ENCODE results near the gene COQ8A.
"Not testable (repeated sequence)": the region's sequence is repeated elsewhere in the genome, so short reads cannot be mapped to it uniquely, and the experiment has no call there.

GRCh38 chr1:226929260-226930111 is 10.6 kb upstream of the COQ8A start:
- TF ChIP-seq REST (IDR thresholded peaks at IDR 0.05; ENCODE audit: insufficient replicate concordance, low read depth), result not testable (repeated sequence)
- TF ChIP-seq, protein P1, sequence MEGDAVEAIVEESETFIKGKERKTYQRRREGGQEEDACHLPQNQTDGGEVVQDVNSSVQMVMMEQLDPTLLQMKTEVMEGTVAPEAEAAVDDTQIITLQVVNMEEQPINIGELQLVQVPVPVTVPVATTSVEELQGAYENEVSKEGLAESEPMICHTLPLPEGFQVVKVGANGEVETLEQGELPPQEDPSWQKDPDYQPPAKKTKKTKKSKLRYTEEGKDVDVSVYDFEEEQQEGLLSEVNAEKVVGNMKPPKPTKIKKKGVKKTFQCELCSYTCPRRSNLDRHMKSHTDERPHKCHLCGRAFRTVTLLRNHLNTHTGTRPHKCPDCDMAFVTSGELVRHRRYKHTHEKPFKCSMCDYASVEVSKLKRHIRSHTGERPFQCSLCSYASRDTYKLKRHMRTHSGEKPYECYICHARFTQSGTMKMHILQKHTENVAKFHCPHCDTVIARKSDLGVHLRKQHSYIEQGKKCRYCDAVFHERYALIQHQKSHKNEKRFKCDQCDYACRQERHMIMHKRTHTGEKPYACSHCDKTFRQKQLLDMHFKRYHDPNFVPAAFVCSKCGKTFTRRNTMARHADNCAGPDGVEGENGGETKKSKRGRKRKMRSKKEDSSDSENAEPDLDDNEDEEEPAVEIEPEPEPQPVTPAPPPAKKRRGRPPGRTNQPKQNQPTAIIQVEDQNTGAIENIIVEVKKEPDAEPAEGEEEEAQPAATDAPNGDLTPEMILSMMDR (IDR thresholded peaks at IDR 0.05; ENCODE audit: insufficient read depth, low read length), result not testable (repeated sequence)
